NCI-H2196 treated with DMSO at 0.1 percent for 48 hours (cell line): ENCODE data around the gene CCDC57.
"Not testable (repeated sequence)": the region's sequence is repeated elsewhere in the genome, so short reads cannot be mapped to it uniquely, and the experiment has no call there.

ENCODE experiments used
- DNase-seq: peaks from one replicate; lab custom pipeline; 2025; ENCODE audit not compliant: unreplicated experiment; lab: John Stamatoyannopoulos, UW

The CCDC57 gene

DNA sequence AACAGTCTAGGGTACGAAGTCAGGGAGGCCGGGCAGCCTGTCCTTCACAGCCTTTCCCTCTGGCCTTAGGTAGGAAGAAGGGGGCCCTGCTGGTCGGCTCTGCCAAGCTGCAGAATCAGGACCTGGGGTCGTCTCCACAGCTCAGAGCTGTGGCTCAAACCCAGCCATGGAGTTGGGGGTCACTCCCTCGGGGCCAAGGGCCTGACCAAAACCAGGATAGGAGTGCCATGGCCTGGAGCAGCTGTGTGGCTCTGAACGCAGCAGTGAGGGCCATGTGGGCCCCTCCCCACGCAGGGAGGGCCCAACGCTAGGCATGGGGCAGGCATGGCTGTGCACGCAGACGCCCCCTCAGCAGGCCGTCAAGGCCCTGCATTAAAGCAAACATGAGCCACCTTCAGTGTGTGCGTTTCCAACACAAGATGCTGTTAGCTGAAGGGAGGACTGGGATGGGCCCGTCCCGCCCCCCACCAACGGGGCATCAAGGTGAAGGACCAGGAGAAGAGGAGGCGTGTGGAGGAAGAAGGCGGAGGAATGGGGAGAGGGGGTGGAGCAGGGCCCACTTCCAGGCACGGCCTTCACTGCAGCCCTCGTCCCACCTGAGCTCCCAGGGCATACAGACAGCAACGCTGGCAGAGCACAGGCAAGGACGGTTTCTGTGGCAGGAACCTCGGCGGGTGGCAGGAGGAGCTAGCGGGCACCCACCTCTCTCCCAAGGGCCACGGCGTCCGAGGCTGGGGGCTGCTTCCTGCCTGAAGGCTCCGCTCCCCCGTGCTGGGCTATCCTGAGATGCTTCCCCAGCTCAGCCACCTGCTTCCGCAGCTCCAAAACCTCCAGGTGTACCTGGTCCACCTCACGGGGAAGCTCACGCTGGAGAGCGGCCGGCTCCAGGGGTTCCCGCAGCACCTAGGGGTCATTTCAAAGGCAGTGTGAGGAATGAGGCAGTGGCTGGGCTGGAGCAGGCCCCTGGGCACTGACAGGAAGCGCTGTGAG is 55.3 kb downstream of the CCDC57 start:
- DNase-seq: no peak

GRCh38 chr17:82156284-82156925 is 56.2 kb downstream of the CCDC57 start:
- DNase-seq: no peak

DNA sequence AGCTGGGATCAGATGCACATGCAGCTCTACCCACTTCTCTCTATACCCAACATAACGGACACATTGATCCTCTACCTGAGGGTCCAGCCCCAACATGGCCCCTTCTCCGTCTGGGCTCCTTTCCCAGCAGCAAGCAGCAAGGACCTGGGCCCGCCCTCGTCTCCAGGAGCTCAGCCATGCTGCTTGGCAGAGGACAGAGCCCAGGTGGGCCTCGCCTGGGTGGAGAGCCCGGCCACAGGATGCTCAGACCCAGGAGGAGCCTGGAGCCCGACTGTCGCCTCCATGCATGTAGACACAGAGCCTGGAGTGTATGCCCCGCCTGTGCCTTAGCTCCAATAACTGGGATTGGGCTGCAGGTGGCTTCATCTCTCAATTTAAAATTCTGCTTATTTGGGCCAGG is 57.0 kb downstream of the CCDC57 start:
- no peak for DNase-seq

DNA sequence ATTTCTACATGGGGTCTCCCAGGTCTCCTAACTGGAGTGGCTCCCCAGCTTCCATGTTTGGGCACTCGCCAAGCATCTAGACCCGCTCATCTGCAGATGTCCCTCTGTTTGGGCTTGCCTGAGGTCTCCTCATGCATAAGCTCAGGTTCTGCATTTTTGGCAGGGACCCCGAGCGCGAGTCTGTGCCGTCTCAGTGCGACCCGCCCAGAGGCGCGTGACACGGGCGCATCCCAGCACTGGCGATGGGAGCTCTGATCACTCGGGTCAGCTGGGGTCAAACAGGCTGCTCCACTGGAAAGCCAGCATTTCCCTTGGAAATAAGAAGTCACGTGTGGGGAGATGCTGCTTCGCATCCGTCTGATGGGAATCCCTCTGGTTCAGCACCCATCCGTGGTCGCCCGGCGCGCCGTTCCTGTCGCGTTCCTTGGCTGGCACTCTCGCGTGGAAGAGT is 57.7 kb downstream of the CCDC57 start:
- DNase-seq: no peak

DNA sequence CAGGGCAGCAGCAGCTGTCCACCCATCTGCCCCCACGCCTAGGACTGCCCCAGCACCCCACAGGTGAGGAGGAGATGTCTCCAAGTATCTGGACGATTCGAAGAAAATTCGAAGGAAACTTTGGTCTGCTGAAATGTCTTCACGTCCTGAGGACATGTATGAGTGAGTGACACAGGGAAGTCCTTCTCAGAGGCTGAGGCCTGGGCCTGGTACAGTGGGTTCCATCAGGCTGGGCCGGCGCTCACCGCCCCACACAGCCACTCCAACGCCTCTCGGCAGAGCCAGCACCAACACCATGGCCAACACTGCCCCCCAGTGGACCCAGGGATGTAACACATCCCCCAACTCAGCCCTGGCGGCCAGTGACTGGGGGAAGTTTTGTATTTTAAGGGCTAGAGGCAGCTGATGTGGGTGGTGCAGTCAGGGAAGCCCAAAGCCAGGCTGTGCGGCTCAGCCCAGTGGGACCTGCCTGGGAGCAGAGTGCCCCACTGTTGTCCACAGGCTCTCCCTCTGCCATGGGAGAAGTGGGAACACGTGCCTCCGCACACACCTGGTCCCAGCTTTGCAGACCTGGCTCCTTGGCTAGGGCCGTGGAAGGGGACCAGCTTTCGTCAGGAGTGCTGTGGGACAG is 58.8 kb downstream of the CCDC57 start:
- DNase-seq: peak; percentile 74

GRCh38 chr17:82153295-82153691 is 59.3 kb downstream of the CCDC57 start:
- DNase-seq: no peak

DNA sequence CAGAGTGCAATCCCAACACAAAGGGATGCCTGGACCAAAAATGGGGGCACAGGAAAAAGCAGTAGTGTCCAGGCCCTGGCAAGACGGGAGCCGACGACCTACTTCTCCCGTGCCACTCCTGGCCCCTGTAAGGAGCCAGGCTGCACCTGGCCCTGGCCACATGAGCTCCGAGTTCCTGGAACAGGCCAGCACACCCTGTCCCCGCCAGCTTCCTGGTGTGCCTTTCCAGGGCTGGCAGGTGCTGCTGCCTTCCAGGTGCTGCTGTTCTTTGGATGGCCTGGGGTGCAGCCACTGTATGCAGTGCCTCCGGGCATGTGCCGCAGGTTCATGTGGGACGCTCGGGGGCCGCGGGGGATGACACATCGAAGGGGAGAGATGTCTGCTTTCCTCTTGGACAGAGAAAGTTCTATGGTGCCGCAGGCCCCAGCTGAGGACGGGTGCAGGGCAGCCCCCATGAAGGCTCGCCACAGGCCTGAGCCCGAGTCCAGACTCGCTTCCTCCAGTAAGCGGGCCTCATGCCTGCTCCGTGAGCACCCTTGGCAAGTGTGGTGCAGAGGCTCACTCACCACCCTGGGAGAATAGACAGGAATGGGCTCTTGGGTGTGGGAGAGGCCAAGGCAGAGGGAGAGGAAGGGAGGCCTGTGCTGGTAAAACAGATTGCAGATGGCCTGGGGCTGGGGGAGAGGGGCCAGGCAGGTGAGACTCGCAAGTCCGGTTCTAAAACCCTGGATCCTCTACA is 59.9 kb downstream of the CCDC57 start:
- peak; percentile 52 for DNase-seq

DNA sequence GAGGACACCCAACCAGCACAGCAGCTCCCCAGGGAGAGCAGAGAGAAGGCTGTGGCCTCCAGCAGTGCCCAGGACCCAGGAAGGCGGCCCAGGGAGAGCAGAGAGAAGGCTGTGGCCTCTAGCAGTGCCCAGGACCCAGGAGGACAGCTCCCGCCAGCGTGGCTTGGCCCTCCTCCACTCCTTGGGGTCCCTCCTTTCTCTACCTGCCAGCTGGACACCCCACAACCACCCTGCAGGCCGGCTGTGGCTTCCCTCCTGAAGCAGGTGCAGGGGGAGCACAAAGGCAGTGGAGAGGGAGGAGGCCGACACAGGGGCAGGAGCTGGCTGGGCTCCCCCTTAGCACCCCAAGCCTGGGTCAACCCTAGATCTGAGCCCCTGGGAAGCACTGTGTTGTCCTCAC is 60.5 kb downstream of the CCDC57 start:
- no peak for DNase-seq

GRCh38 chr17:82151106-82151957 is 61.3 kb downstream of the CCDC57 start:
- DNase-seq: no peak

DNA sequence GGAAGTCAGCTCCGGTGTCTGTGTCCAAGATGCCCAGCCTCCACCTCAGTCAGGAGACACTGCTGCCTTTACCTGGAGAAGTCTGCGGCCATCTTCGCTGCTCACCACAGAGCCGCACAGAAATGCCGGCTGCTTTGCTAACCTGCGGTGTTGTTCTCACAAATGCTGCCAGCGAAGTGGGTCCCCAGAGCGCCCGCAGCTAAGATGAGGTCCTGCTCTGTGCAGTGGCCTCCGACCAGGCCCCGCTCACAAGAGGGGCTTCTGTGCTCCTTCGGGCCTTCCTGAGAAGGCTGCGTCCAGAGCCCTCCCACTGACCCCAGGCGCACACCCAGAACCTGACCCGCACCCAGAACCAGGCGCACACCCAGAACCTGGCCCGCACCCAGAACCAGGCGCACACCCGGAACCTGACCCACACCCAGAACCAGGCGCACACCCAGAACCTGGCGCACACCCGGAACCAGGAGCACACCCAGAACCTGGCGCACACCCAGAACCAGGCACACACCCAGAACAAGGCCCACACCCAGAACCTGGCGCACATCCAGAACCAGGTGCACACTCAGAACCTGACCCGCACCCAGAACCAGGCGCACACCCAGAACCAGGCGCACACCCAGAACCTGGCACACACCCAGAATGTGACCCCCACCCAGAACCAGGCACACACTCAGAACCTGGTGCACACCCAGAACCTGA is 63.1 kb downstream of the CCDC57 start:
- DNase-seq: no peak

DNA sequence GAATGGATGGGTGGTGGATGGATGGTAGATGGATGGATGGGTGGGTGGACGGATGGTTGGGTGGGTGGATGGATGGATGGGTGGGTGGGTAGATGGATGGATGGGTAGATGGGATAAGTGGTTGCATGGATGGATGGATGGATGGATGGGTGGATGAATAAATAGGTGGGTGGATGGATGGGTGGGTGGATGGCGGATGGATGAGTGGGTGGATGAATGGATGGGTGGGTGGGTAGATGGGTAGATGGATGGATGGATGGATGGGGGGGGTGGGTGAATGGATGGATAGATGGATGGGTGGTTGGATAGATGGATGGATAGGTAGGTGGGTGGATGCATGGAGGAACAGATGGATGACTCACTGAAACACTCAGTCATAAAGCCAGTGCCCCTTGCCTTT is 63.6 kb downstream of the CCDC57 start:
- no peak for DNase-seq

DNA sequence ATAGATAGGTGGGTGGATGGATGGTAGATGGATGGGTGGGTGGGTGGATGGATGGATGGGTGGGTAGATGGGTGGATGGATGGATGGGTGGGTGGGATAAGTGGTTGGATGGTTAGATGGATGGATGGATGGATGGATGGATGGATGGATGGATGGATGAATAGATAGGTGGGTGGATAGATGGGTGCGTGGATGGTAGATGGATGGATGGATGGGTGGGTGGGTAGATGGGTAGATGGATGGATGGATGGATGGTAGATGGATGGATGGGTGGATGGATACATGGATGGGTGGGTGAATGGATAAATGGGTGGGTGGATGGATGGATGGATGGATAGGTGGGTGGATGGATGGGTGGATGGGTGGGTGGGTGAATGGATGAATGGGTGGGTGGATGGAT is 64.6 kb downstream of the CCDC57 start:
- no peak for DNase-seq

DNA sequence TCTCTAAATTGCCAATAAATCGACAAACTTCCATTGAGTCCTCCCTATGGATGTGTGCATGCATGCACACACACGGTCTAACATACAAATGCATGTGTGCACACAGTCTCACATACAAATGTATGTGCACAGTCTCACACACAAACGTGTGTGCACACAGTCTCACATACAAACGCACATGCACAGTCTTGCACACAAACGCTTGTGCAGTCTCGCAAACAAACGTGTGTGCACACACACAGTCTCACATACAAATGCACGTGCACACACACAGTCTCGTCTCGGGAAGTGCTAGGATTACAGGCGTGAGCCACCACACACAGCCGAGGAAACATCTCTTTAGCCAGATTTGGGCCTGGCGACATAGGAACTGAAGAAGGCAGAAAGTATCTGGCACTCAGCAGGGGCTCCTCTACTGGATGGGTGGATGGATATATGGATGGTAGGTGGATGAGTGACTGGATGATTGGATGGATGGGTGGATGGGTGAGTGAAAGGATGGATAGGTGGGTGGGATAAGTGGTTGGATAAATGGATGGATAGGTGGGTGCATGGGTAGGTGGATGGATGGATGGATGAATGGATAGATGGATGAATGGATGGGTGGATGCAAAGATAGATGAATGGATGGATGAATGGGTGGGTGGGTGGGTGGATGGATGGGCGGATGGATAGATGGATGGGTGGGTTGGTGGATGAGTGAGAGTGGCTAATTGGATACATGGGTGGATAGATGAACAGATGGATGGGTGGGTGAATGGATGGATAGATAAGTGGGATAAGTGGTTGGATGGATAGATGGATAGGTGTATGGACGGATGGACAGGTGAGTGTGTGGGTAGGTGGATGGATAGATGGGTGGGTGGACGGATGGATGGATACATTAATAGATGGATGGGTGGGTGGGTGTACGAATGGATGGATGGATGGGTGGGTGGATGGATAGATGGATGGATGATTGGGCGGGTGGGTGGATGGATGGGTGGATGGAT is 65.7 kb downstream of the CCDC57 start:
- no peak for DNase-seq

DNA sequence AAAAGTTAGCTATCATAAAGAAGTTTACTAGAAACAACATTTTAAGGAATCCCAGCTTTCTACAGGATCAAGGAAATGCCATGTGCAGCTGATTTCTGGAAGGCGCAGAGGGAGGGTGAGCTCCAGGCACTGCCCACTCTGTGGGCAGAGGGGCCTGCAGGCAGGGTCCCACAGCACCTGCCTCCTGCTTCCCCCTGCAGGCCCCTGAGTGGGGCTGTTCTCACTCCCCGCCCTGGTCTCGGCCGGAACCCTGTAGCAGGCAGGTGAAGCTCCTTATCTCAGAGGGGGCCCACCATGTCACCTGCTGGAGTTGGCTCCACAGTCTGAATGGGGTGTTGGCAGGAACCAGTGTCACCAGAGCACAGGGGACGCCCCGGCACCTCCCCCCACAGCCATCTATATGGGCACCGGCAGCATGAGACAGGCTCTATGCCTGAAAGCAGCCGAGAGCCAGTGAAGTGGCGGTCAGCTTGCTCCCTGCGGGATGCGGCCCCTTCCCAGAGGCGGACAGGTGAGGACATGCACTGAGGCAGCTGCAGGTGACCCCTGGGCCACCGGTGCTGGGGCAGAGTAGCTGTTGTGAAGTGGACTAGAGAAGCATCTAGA is 67.0 kb downstream of the CCDC57 start:
- no peak for DNase-seq

- DNase-seq: no peak
Observed at GRCh38 chr17:82143333-82143732, 69.3 kb downstream of the CCDC57 start.

GRCh38 chr17:82139961-82140360 is 72.7 kb downstream of the CCDC57 start:
- DNase-seq: not testable (repeated sequence)

- DNase-seq: no peak
Observed at GRCh38 chr17:82138511-82138992, 74.1 kb downstream of the CCDC57 start.

DNA sequence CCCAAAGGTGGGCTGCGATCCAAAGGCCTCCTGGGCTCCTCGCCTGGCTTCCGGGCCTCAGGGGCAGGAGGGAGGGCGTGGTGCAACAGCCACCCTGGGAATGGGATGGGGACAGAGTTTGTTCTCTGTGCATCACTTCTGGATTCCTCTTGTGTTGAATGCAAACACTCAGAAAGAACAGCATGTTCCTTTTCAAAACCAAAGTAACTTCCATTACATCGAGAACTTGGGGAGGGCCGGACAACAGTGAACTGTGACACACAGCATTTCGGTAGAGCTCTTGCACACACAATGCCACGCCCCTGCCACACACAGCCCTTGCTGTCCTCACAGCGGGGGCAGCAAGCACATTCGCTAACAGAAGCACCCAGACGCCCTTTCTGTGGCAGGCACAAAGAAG is 78.5 kb downstream of the CCDC57 start:
- DNase-seq: peak; percentile 58
